H1 (cell line): ENCODE data around the gene HMGB4. TPM values are rescaled to one million over a fixed set of nuclear protein-coding genes. Genes with fewer than 3 reads are reported as not detected.

Experiments
- CTCF ChIA-PET: fragments of 300-600 bp; sonication (Branson Sonifier 250); formaldehyde crosslinking; loops from one replicate; lab custom pipeline; 2021; ENCODE audit not compliant: partially characterized antibody; lab: Charles Lee
- POLR2A ChIA-PET: fragments of 300-600 bp; sonication (Branson Sonifier 250); formaldehyde crosslinking; loops from one replicate; lab custom pipeline; 2021; ENCODE audit warnings: inconsistent platforms; ENCODE audit not compliant: partially characterized antibody; lab: Charles Lee
- DNase-seq, 2 experiments: peaks; one replicate each; pipeline versions ENCODE4 v3.0.0 to v3.0.0-alpha.2; 2010 to 2022; ENCODE audit warnings: low spot score in 2 of 2, low read depth in 1 of 2, mixed read lengths in 1 of 2
- FAIRE-seq: peaks from 2 replicates; lab custom pipeline; 2011; peaks lifted over from hg19 to GRCh38; lab: Jason Lieb, UNC
- H2AFZ ChIP-seq: 2 replicates; pipeline ENCODE4 v1.8.1; 2012; ENCODE audit warnings: low read length, inconsistent platforms
- H2AK5ac ChIP-seq: 2 replicates; pipeline ENCODE4 v1.6.1; 2013; ENCODE audit warnings: low read depth, low read length
- H2BK120ac ChIP-seq: replicated peaks from 2 replicates; pipeline ENCODE3; 2013; ENCODE audit warnings: low read depth, low read length, inconsistent platforms
- H2BK12ac ChIP-seq: 2 replicates; pipeline ENCODE4 v1.6.1; 2013; ENCODE audit warnings: low read depth, low read length
- H2BK15ac ChIP-seq: 2 replicates; pipeline ENCODE4 v1.6.1; 2013; ENCODE audit warnings: low read length
- H2BK20ac ChIP-seq: 2 replicates; pipeline ENCODE4 v1.6.1; 2013; ENCODE audit warnings: low read length
- H2BK5ac ChIP-seq: 2 replicates; pipeline ENCODE4 v1.6.1; 2013; ENCODE audit warnings: low read depth, low read length
- H3K14ac ChIP-seq: 2 replicates; pipeline ENCODE4 v1.6.1; 2013; ENCODE audit warnings: inconsistent platforms; ENCODE audit not compliant: insufficient read length
- H3K18ac ChIP-seq: 2 replicates; pipeline ENCODE4 v1.6.1; 2013; ENCODE audit warnings: low read length; ENCODE audit errors: extremely low read depth
- H3K23ac ChIP-seq: 2 replicates; pipeline ENCODE4 v1.6.1; 2013; ENCODE audit warnings: inconsistent platforms; ENCODE audit not compliant: insufficient read length
- H3K23me2 ChIP-seq: 2 replicates; pipeline ENCODE4 v1.6.1; 2013; ENCODE audit warnings: low read depth, low read length
- H3K27ac ChIP-seq: 2 replicates; pipeline ENCODE4 v1.6.1; 2011; ENCODE audit warnings: low read depth, low read length, inconsistent platforms
- H3K27me3 ChIP-seq, 4 experiments: replicated peaks in 1 of 4; 1 replicate in 1 of 4; 2 replicates in 3 of 4; pipeline versions ENCODE4 v1.6.1 to v1.8.1; 2011 to 2013; ENCODE audit warnings: low read length in 3 of 4, mild to moderate bottlenecking in 3 of 4, inconsistent platforms in 2 of 4, mixed read lengths in 2 of 4, moderate library complexity in 1 of 4; ENCODE audit not compliant: control insufficient read depth in 3 of 4, insufficient read depth in 3 of 4; ENCODE audit errors: extremely low read depth in 1 of 4
- H3K36me3 ChIP-seq, 4 experiments: 2 replicates each; pipeline versions ENCODE4 v1.6.1 to v1.8.1; 2011 to 2013; ENCODE audit warnings: mild to moderate bottlenecking in 4 of 4, low read length in 3 of 4, moderate library complexity in 2 of 4, control low read depth in 1 of 4, inconsistent platforms in 1 of 4; ENCODE audit not compliant: insufficient read depth in 4 of 4, control insufficient read depth in 2 of 4
- H3K4ac ChIP-seq: replicated peaks from 2 replicates; pipeline ENCODE3; 2013; ENCODE audit warnings: low read length, low read depth, mixed read lengths, inconsistent platforms; ENCODE audit not compliant: insufficient read length
- H3K4me1 ChIP-seq, 4 experiments: replicated peaks in 1 of 4; 1 replicate in 1 of 4; 2 replicates in 3 of 4; pipeline versions ENCODE4 v1.6.1 to v1.8.1; 2011 to 2013; ENCODE audit warnings: low read length in 3 of 4, inconsistent platforms in 2 of 4, mixed read lengths in 1 of 4; ENCODE audit not compliant: insufficient read depth in 4 of 4, control insufficient read depth in 3 of 4
- H3K4me2 ChIP-seq, 2 experiments: 2 replicates each; pipeline versions ENCODE4 v1.6.1 to v1.8.1; 2011 to 2013; ENCODE audit warnings: low read depth in 2 of 2, low read length in 2 of 2, control low read depth in 1 of 2, inconsistent platforms in 1 of 2, mild to moderate bottlenecking in 1 of 2; ENCODE audit not compliant: insufficient read depth in 1 of 2
- H3K4me3 ChIP-seq, 4 experiments: fragments of 200-600, 300-600 bp in 1 of 4; sonication (generic), shearing (Covaris generic), sonication (Bioruptor Twin) in 1 of 4; 2 replicates each; pipeline versions ENCODE4 v1.5.1 to v1.8.1; 2011 to 2016; ENCODE audit warnings: low read length in 4 of 4, low read depth in 3 of 4, control low read depth in 2 of 4, inconsistent platforms in 2 of 4, mild to moderate bottlenecking in 2 of 4, mixed read lengths in 1 of 4, moderate library complexity in 1 of 4; ENCODE audit not compliant: insufficient read depth in 2 of 4; ENCODE audit errors: extremely low read depth in 1 of 4
- H3K56ac ChIP-seq: replicated peaks from 2 replicates; pipeline ENCODE3; 2013; ENCODE audit warnings: low read depth, mild to moderate bottlenecking, mixed read lengths, low read length, inconsistent platforms; ENCODE audit not compliant: insufficient read length
- H3K79me1 ChIP-seq: 2 replicates; pipeline ENCODE4 v1.6.1; 2013; ENCODE audit warnings: low read depth, low read length, control low read depth
- H3K79me2 ChIP-seq, 2 experiments: 2 replicates each; pipeline versions ENCODE4 v1.6.1 to v1.8.1; 2012 to 2013; ENCODE audit warnings: low read length in 2 of 2, mild to moderate bottlenecking in 2 of 2, inconsistent platforms in 1 of 2; ENCODE audit not compliant: insufficient read depth in 2 of 2, control insufficient read depth in 1 of 2
- H3K9ac ChIP-seq, 4 experiments: replicated peaks in 1 of 4; 1 replicate in 1 of 4; 2 replicates in 3 of 4; pipeline versions ENCODE4 v1.6.1 to v1.8.1; 2011 to 2013; ENCODE audit warnings: low read depth in 3 of 4, low read length in 3 of 4, control low read depth in 2 of 4, mild to moderate bottlenecking in 2 of 4, moderate library complexity in 2 of 4, inconsistent platforms in 1 of 4; ENCODE audit errors: extremely low read depth in 1 of 4
- H3K9me3 ChIP-seq, 2 experiments: 2 replicates each; pipeline versions ENCODE4 v1.6.1 to v1.8.1; 2012 to 2013; ENCODE audit warnings: mild to moderate bottlenecking in 2 of 2, moderate library complexity in 2 of 2, control low read depth in 1 of 2, inconsistent platforms in 1 of 2, low read depth in 1 of 2, low read length in 1 of 2, mixed read lengths in 1 of 2; ENCODE audit not compliant: insufficient read depth in 2 of 2
- H4K20me1 ChIP-seq, 2 experiments: replicated peaks in 1 of 2; 2 replicates each; pipeline versions ENCODE3 to v1.8.1; 2011 to 2013; ENCODE audit warnings: inconsistent platforms in 2 of 2, low read length in 2 of 2, mild to moderate bottlenecking in 1 of 2; ENCODE audit not compliant: insufficient read depth in 2 of 2, control insufficient read depth in 1 of 2
- H4K5ac ChIP-seq: 2 replicates; pipeline ENCODE4 v1.6.1; 2013; ENCODE audit warnings: low read length, low read depth, mixed read lengths, inconsistent platforms; ENCODE audit not compliant: insufficient read length
- H4K8ac ChIP-seq: 2 replicates; pipeline ENCODE4 v1.8.0; 2013; ENCODE audit warnings: mild to moderate bottlenecking, moderate library complexity, low read length, inconsistent platforms; ENCODE audit not compliant: insufficient read depth; ENCODE audit errors: extremely low read depth
- H4K91ac ChIP-seq: replicated peaks from 2 replicates; pipeline ENCODE3; 2013; ENCODE audit warnings: low read length, mixed read lengths, inconsistent platforms; ENCODE audit not compliant: insufficient read length
- EP300 ChIP-seq, 2 experiments: IDR thresholded peaks; 1 replicate in 1 of 2; 2 replicates in 1 of 2; pipeline ENCODE4 v1.6.1; 2011 to 2012; ENCODE audit warnings: low read depth in 2 of 2, low read length in 2 of 2, mild to moderate bottlenecking in 2 of 2, borderline replicate concordance in 1 of 2, inconsistent platforms in 1 of 2, moderate library complexity in 1 of 2
- EZH2 ChIP-seq: fragments of 200-600 bp; sonication (generic); IDR thresholded peaks from 2 replicates; pipeline ENCODE4 v1.7.1; 2012; ENCODE audit warnings: low read depth, mild to moderate bottlenecking, moderate library complexity, low read length, inconsistent platforms; ENCODE audit not compliant: severe bottlenecking
- GTF2F1 ChIP-seq: IDR thresholded peaks from 2 replicates; pipeline ENCODE4 v1.6.1; 2012; ENCODE audit warnings: low read depth, low read length, improper control_type of control experiment, borderline replicate concordance
- HDAC2 ChIP-seq, 2 experiments: fragments of 300-600 bp in 1 of 2; sonication (generic) in 1 of 2; IDR thresholded peaks; 2 replicates each; pipeline ENCODE4 v1.6.1; 2011 to 2012; ENCODE audit warnings: low read depth in 2 of 2, low read length in 2 of 2, mild to moderate bottlenecking in 2 of 2, moderate library complexity in 2 of 2, borderline replicate concordance in 1 of 2, inconsistent platforms in 1 of 2
- RXRA ChIP-seq: IDR thresholded peaks from 2 replicates; pipeline ENCODE4 v1.6.1; 2011; ENCODE audit warnings: low read depth, mild to moderate bottlenecking, low read length, moderate library complexity; ENCODE audit not compliant: insufficient read depth
- SIRT6 ChIP-seq: IDR thresholded peaks from one replicate; pipeline ENCODE4 v1.7.1; 2012; ENCODE audit warnings: low read length, inconsistent platforms
- SP1 ChIP-seq: IDR thresholded peaks from 2 replicates; pipeline ENCODE4 v1.6.1; 2011; ENCODE audit warnings: low read depth, low read length
- SP4 ChIP-seq: IDR thresholded peaks from 2 replicates; pipeline ENCODE4 v1.6.1; 2012; ENCODE audit warnings: low read length, inconsistent platforms
- TAF1 ChIP-seq: IDR thresholded peaks from 2 replicates; pipeline ENCODE4 v1.6.1; 2011; ENCODE audit warnings: mild to moderate bottlenecking, low read depth, low read length
- WGBS, 2 experiments: shearing (Covaris generic) in 1 of 2; methylation state at CpG; one replicate each; pipeline versions ENCODE4 v1.1.6 to v1.1.7; 2013 to 2015; ENCODE audit warnings: low lambda C conversion rate in 2 of 2, mixed read lengths in 2 of 2, inconsistent platforms in 1 of 2, low coverage in 1 of 2, missing lambda C conversion rate in 1 of 2; ENCODE audit not compliant: insufficient replicate concordance in 2 of 2, insufficient coverage in 1 of 2, insufficient read length in 1 of 2; ENCODE audit errors: extremely low coverage in 1 of 2, missing lambda C conversion rate in 1 of 2; 5-methylcytosine and 5-hydroxymethylcytosine counted together
- polyA plus RNA-seq, 7 experiments: library from polyadenylated mRNA; depleted of rRNA in 3 of 7; stranded (reverse) in 5 of 7; unstranded in 2 of 7; fragments of >200 nt in 5 of 7; fragments of 200-250 nt in 2 of 7; gene quantifications; 1 replicate in 5 of 7; 2 replicates in 1 of 7; 4 replicates in 1 of 7; pipeline versions ENCODE4 v1.2.1 to v1.2.3, GENCODE V29; 2011 to 2013; ENCODE audit warnings: missing spikeins in 2 of 7, mixed read lengths in 2 of 7
- total RNA-seq: library from RNA; stranded (reverse); fragmentation: NEBNext Ultra II Directional; extraction: Animal tissue kit (Norgen Biotek cat#: 25700); gene quantifications from 2 replicates; pipeline ENCODE4 v1.2.1, GENCODE V29; 2021

Gene HMGB4
- total and polyA plus RNA-seq, 2 of the 8 experiments (the other 6 are each of a cell fraction or from before 2014, with no cell fraction given), result not detected

GRCh38 chr1:33826711-33827110, 37.2 kb upstream of the HMGB4 start:
- no peaks in the 10 kb centered on the region for H4K20me1 ChIP-seq
- no peak overlapping the region for H3K18ac ChIP-seq
- H2BK15ac ChIP-seq, result no peak overlapping the region
- no peak overlapping the region for H3K27ac ChIP-seq
- FAIRE-seq (no peak), DNase-seq (no peak)
- no peak overlapping the region for H2AFZ ChIP-seq
- POLR2A ChIA-PET, result no interaction called here
- no peak overlapping the region for H4K5ac ChIP-seq
- H3K4me3 ChIP-seq, result no peak overlapping the region
- H3K14ac ChIP-seq, result no peak overlapping the region
- H2BK20ac ChIP-seq, result no peak overlapping the region
- no peak overlapping the region for H3K23ac ChIP-seq
- CTCF ChIA-PET, result interaction anchor here (1.0 kb wide), 1 partner anchor 161 kb away, joined by 3 read pairs; no protein-coding TSS in a partner anchor
- H3K79me1 ChIP-seq, result no peaks in the 10 kb centered on the region
- no peaks in the 10 kb centered on the region for H3K4me1 ChIP-seq
- H2BK5ac ChIP-seq, result no peak overlapping the region
- no peaks in the 10 kb centered on the region for H3K27me3 ChIP-seq
- no peak overlapping the region for H3K9ac ChIP-seq
- no peak overlapping the region for H3K4me2 ChIP-seq
- no peaks in the 10 kb centered on the region for H3K79me2 ChIP-seq
- H2BK120ac ChIP-seq, result no peak overlapping the region
- WGBS, 2 experiments, result 96% methylated on average over 5 of the region's 5 CpGs; no CpG with 5 or more reads in 1 of the 2 experiments
- no peak overlapping the region for H2AK5ac ChIP-seq
- peaks cover 0 to 5% (median 0%) of the 10 kb centered on the region in 4 experiments; a peak in 1 of 8 replicates for H3K36me3 ChIP-seq
- no peak overlapping the region for H3K56ac ChIP-seq
- peaks cover 9 to 18% of the 10 kb centered on the region in 2 experiments; a peak in 3 of 4 replicates for H3K9me3 ChIP-seq
- no peak overlapping the region for H2BK12ac ChIP-seq
- H3K4ac ChIP-seq, result no peak overlapping the region
- H4K91ac ChIP-seq, result no peak overlapping the region
- H3K23me2 ChIP-seq, result no peaks in the 10 kb centered on the region
- H4K8ac ChIP-seq, result no peak overlapping the region
- TF ChIP-seq TAF1 (no peak), RXRA (no peak), SP4 (no peak), SP1 (no peak), HDAC2 (IDR thresholded peaks at IDR 0.05; ENCODE audit: borderline replicate concordance in 1 of 2, low read depth in 2 of 2, low read length in 2 of 2) (no peak), SIRT6 (no peak), GTF2F1 (no peak), EP300 (IDR thresholded peaks at IDR 0.05; ENCODE audit: borderline replicate concordance in 1 of 2, low read depth in 2 of 2, low read length in 2 of 2) (no peak), EZH2 (no peak)
